Measurements from ENCODE around the gene SCNN1G. TPM values are rescaled to one million over a fixed set of nuclear protein-coding genes. Genes with fewer than 3 reads are reported as not detected.

SCNN1G gene
- polyA plus RNA-seq, 3 donors = not detected

DNA sequence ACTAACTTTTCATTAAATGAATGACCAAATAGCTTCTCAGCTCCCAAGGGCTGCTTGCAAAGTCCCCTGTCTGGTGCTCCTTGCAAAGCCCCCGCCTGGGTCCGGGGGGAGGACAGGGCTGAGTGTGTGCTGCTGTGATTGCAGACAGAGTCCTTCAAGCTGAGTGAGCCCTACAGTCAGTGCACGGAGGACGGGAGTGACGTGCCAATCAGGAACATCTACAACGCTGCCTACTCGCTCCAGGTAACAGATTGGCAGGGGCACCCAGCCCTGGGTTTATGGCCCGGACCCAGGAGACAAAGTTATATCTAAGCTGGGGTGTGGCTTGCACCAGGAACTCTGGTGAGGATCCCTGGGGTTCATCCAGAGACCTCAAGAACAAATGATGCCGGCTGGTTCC, 27.1 kb downstream of the SCNN1G start:
- Histone ChIP-seq H3K27ac (ENCODE audit: low read depth in 1 of 2, low read length in 2 of 2) (no peak overlapping the region), H2AFZ (ENCODE audit: insufficient read depth, low read depth, low read length, poor library complexity, severe bottlenecking) (no peak overlapping the region), H3K4me3 (replicated peaks in 1 of 3; ENCODE audit: low read depth in 2 of 3, low read length in 3 of 3) (no peak overlapping the region), H3K9me3 (replicated peaks in 1 of 2; ENCODE audit: control insufficient read depth in 1 of 2, insufficient read depth in 1 of 2, low read length in 2 of 2) (no peaks in the 10 kb centered on the region), H3K9ac (ENCODE audit: insufficient read depth, low read length, poor library complexity, severe bottlenecking) (no peak overlapping the region), H3K4me2 (replicated peaks; ENCODE audit: extremely low read depth, low read length, poor library complexity, severe bottlenecking) (no peak overlapping the region), H3K27me3 (ENCODE audit: control insufficient read depth in 2 of 2, insufficient read depth in 2 of 2, low read length in 2 of 2) (peaks cover 0 to 3% of the 10 kb centered on the region in 2 donors), H4K20me1 (ENCODE audit: insufficient read depth, low read length) (no peaks in the 10 kb centered on the region), H3K36me3 (replicated peaks in 1 of 2; ENCODE audit: control insufficient read depth in 1 of 2, insufficient read depth in 2 of 2, low read length in 2 of 2) (no peaks in the 10 kb centered on the region), H3K79me2 (ENCODE audit: insufficient read depth, low read length) (no peaks in the 10 kb centered on the region), H3K4me1 (ENCODE audit: control insufficient read depth in 1 of 2, insufficient read depth in 2 of 2, low read length in 2 of 2) (no peaks in the 10 kb centered on the region)
- H3K27ac Mint-ChIP-seq = no peak overlapping the region
- intact Hi-C loops (cut with micrococcal nuclease) = no loop called here
- no peaks in the 10 kb centered on the region for H3K4me1 Mint-ChIP-seq
- peaks cover 1 to 12% (median 2%) of the 10 kb centered on the region in 3 donors for H3K27me3 Mint-ChIP-seq (ENCODE audit: low read depth in 3 of 3)
- DNase-seq = no peak
- no peak overlapping the region for H3K4me3 Mint-ChIP-seq
- TF ChIP-seq, protein P1, sequence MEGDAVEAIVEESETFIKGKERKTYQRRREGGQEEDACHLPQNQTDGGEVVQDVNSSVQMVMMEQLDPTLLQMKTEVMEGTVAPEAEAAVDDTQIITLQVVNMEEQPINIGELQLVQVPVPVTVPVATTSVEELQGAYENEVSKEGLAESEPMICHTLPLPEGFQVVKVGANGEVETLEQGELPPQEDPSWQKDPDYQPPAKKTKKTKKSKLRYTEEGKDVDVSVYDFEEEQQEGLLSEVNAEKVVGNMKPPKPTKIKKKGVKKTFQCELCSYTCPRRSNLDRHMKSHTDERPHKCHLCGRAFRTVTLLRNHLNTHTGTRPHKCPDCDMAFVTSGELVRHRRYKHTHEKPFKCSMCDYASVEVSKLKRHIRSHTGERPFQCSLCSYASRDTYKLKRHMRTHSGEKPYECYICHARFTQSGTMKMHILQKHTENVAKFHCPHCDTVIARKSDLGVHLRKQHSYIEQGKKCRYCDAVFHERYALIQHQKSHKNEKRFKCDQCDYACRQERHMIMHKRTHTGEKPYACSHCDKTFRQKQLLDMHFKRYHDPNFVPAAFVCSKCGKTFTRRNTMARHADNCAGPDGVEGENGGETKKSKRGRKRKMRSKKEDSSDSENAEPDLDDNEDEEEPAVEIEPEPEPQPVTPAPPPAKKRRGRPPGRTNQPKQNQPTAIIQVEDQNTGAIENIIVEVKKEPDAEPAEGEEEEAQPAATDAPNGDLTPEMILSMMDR (IDR thresholded peaks at IDR 0.05) = no peak
- no peaks in the 10 kb centered on the region for H3K36me3 Mint-ChIP-seq
- WGBS (ENCODE audit: insufficient coverage) = 88% methylated on average over 8 of the region's 9 CpGs
- peaks cover 0 to 3% (median 2%) of the 10 kb centered on the region in 7 donors for H3K9me3 Mint-ChIP-seq

DNA sequence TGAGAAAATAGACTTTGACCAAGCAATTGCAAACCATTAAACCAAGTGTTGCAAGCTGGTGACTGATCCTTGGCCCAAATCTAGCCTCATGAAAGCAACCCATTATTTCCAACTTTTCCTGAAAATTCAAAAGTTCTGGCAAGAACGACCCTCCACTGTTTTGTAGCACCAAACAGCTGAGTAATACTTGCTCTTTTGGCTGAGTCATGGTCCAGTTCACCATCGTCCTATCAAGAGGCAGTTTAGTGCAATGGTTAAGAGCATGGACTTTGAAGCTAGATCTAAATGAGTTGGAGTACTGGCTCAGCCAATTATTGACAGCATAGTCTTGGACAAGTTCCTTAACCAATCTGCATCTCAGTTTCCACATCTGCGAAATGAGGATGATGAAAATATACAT, 31.3 kb downstream of the SCNN1G start:
- H3K36me3 ChIP-seq (replicated peaks in 1 of 2; ENCODE audit: control insufficient read depth in 1 of 2, insufficient read depth in 2 of 2, low read length in 2 of 2) = no peaks in the 10 kb centered on the region
- no peak overlapping the region for H3K27ac Mint-ChIP-seq
- intact Hi-C loops (cut with micrococcal nuclease) = no loop called here
- no peaks in the 10 kb centered on the region for H3K4me1 Mint-ChIP-seq
- H3K27me3 Mint-ChIP-seq (ENCODE audit: low read depth in 3 of 3) = peaks cover 1 to 4% (median 2%) of the 10 kb centered on the region in 3 donors
- no peak overlapping the region for H3K4me3 Mint-ChIP-seq
- H3K9me3 ChIP-seq (replicated peaks in 1 of 2; ENCODE audit: control insufficient read depth in 1 of 2, insufficient read depth in 1 of 2, low read length in 2 of 2) = no peaks in the 10 kb centered on the region
- no peak overlapping the region for H3K27ac ChIP-seq (ENCODE audit: low read depth in 1 of 2, low read length in 2 of 2)
- H3K4me3 ChIP-seq (replicated peaks in 1 of 3; ENCODE audit: low read depth in 2 of 3, low read length in 3 of 3) = no peak overlapping the region
- peaks cover 0 to 6% (median 2%) of the 10 kb centered on the region in 7 donors for H3K9me3 Mint-ChIP-seq
- no peak overlapping the region for H3K4me2 ChIP-seq (replicated peaks; ENCODE audit: extremely low read depth, low read length, poor library complexity, severe bottlenecking)
- H4K20me1 ChIP-seq (ENCODE audit: insufficient read depth, low read length) = no peaks in the 10 kb centered on the region
- TF ChIP-seq, protein P1 (IDR thresholded peaks at IDR 0.05) = no peak
- H3K36me3 Mint-ChIP-seq = no peaks in the 10 kb centered on the region
- WGBS (ENCODE audit: insufficient coverage) = 83% methylated on average over 2 of the region's 3 CpGs
- no peak overlapping the region for H2AFZ ChIP-seq (ENCODE audit: insufficient read depth, low read depth, low read length, poor library complexity, severe bottlenecking)
- no peaks in the 10 kb centered on the region for H3K79me2 ChIP-seq (ENCODE audit: insufficient read depth, low read length)
- H3K27me3 ChIP-seq (ENCODE audit: control insufficient read depth in 2 of 2, insufficient read depth in 2 of 2, low read length in 2 of 2) = no peaks in the 10 kb centered on the region
- no peaks in the 10 kb centered on the region for H3K4me1 ChIP-seq (ENCODE audit: control insufficient read depth in 1 of 2, insufficient read depth in 2 of 2, low read length in 2 of 2)
- no peak for DNase-seq
- H3K9ac ChIP-seq (ENCODE audit: insufficient read depth, low read length, poor library complexity, severe bottlenecking) = no peak overlapping the region

Data from CD14-positive monocyte (primary cell).